ENCODE data around the gene C3. TPM values are rescaled to one million over a fixed set of nuclear protein-coding genes. Genes with fewer than 3 reads are reported as not detected.
A peak's percentile ranks its signal among the peaks of the same experiment; 100 is the strongest.
"Not testable (repeated sequence)": the region's sequence is repeated elsewhere in the genome, so short reads cannot be mapped to it uniquely, and the experiment has no call there.

The C3 gene
- polyA plus RNA-seq, 1 donor (not counting 4 experiments of a cell fraction or from before 2014, with no cell fraction given): 10.7 TPM

GRCh38 chr19:6632747-6633455 is 87.5 kb downstream of the C3 start:
- H3K36me3 ChIP-seq (ENCODE audit: control insufficient read depth in 2 of 2, extremely low read depth in 1 of 2, insufficient read depth in 2 of 2, low read length in 2 of 2); H3K9me3 ChIP-seq (ENCODE audit: control insufficient read depth, low read depth, low read length); DNase-seq (ENCODE audit: low read depth, low spot score); H3K79me2 ChIP-seq (ENCODE audit: control insufficient read depth, insufficient read depth, low read length); H3K27ac ChIP-seq (ENCODE audit: control insufficient read depth, insufficient read depth, low read length); H2AFZ ChIP-seq (ENCODE audit: control insufficient read depth, low read length); H3K4me1 ChIP-seq (ENCODE audit: control insufficient read depth, extremely low read depth, insufficient read depth, low read length); H4K20me1 ChIP-seq (ENCODE audit: control insufficient read depth, extremely low read depth, insufficient read depth, low read length); H3K27me3 ChIP-seq (ENCODE audit: control insufficient read depth, extremely low read depth, insufficient read depth, low read length); H3K9ac ChIP-seq (ENCODE audit: control insufficient read depth, extremely low read depth, insufficient read depth, low read length); H3K4me3 ChIP-seq (ENCODE audit: control insufficient read depth in 2 of 3, extremely low read depth in 1 of 3, insufficient read depth in 2 of 3, low read depth in 1 of 3, low read length in 3 of 3); FAIRE-seq; H3K4me2 ChIP-seq (ENCODE audit: control insufficient read depth, extremely low read depth, insufficient read depth, low read depth, low read length); dilution Hi-C loops (cut with MboI; ENCODE audit: extremely low pct_ligation_motif_present, low sequenced_read_pairs); H3K9me1 ChIP-seq (ENCODE audit: control insufficient read depth, extremely low read depth, insufficient read depth, low read length): not testable (repeated sequence)
- TF ChIP-seq CTCF (optimal IDR thresholded peaks at IDR 0.05 in 1 of 3, IDR thresholded peaks at IDR 0.05 in 1 of 3, conservative IDR thresholded peaks at IDR 0.05 in 1 of 3; ENCODE audit: extremely low read depth in 1 of 3, insufficient read depth in 2 of 3, low read length in 3 of 3): peak; percentile 41 to 79 (median 59)

GRCh38 chr19:6632002-6632621 is 88.3 kb downstream of the C3 start:
- no peaks in the 10 kb centered on the region for H3K79me2 ChIP-seq (ENCODE audit: control insufficient read depth, insufficient read depth, low read length)
- no peaks in the 10 kb centered on the region for H3K4me1 ChIP-seq (ENCODE audit: control insufficient read depth, extremely low read depth, insufficient read depth, low read length)
- H3K9me3 ChIP-seq (ENCODE audit: control insufficient read depth, low read depth, low read length): no peaks in the 10 kb centered on the region
- peak; percentile 84 for FAIRE-seq
- H2AFZ ChIP-seq (ENCODE audit: control insufficient read depth, low read length): no peak overlapping the region
- no peak overlapping the region for H3K4me2 ChIP-seq (ENCODE audit: control insufficient read depth, extremely low read depth, insufficient read depth, low read depth, low read length)
- TF ChIP-seq CTCF (optimal IDR thresholded peaks at IDR 0.05 in 1 of 3, IDR thresholded peaks at IDR 0.05 in 1 of 3, conservative IDR thresholded peaks at IDR 0.05 in 1 of 3; ENCODE audit: extremely low read depth in 1 of 3, insufficient read depth in 2 of 3, low read length in 3 of 3) (peak; percentile 67 to 76 (median 75)), EZH2 (IDR thresholded peaks at IDR 0.05; ENCODE audit: low read length) (no peak)
- H3K27ac ChIP-seq (ENCODE audit: control insufficient read depth, insufficient read depth, low read length): no peak overlapping the region
- dilution Hi-C loops (cut with MboI; ENCODE audit: extremely low pct_ligation_motif_present, low sequenced_read_pairs): no loop called here
- no peaks in the 10 kb centered on the region for H3K27me3 ChIP-seq (ENCODE audit: control insufficient read depth, extremely low read depth, insufficient read depth, low read length)
- H3K9ac ChIP-seq (ENCODE audit: control insufficient read depth, extremely low read depth, insufficient read depth, low read length): no peak overlapping the region
- H4K20me1 ChIP-seq (ENCODE audit: control insufficient read depth, extremely low read depth, insufficient read depth, low read length): no peaks in the 10 kb centered on the region
- DNase-seq (ENCODE audit: low read depth, low spot score): no peak
- no peaks in the 10 kb centered on the region for H3K36me3 ChIP-seq (ENCODE audit: control insufficient read depth in 2 of 2, extremely low read depth in 1 of 2, insufficient read depth in 2 of 2, low read length in 2 of 2)
- H3K4me3 ChIP-seq (ENCODE audit: control insufficient read depth in 2 of 3, extremely low read depth in 1 of 3, insufficient read depth in 2 of 3, low read depth in 1 of 3, low read length in 3 of 3): no peak overlapping the region
- no peaks in the 10 kb centered on the region for H3K9me1 ChIP-seq (ENCODE audit: control insufficient read depth, extremely low read depth, insufficient read depth, low read length)

Other genes with a start within 250 kb of the C3 start
- 0.09 to 0.13 TPM in 2 of 3 replicates, not detected in the other for gene DENND1C, start 238.9 kb downstream of the C3 start, polyA plus RNA-seq
- gene TUBB4A, start 218.3 kb downstream of the C3 start, polyA plus RNA-seq: not detected in 3 replicates
- gene TNFSF9, start 189.6 kb downstream of the C3 start, polyA plus RNA-seq: 11.1 to 12.8 TPM (median 12.3 TPM) in 3 replicates
- 0.22 to 0.53 TPM (median 0.30 TPM) in 3 replicates for gene CD70, start 129.5 kb downstream of the C3 start, polyA plus RNA-seq
- gene TNFSF14, start 50.5 kb downstream of the C3 start, polyA plus RNA-seq: 0.01 TPM in 1 of 3 replicates, not detected in the others
- 57.7 to 89.8 TPM (median 62.9 TPM) in 3 replicates for gene GPR108, start 16.9 kb upstream of the C3 start, polyA plus RNA-seq
- 34.8 to 43.8 TPM (median 36.2 TPM) in 3 replicates for gene TRIP10, start 19.0 kb upstream of the C3 start, polyA plus RNA-seq
- gene SH2D3A, start 46.8 kb upstream of the C3 start, polyA plus RNA-seq: 24.9 to 28.9 TPM (median 28.2 TPM) in 3 replicates
- 0.42 to 0.61 TPM (median 0.50 TPM) in 3 replicates for gene VAV1, start 52.1 kb upstream of the C3 start, polyA plus RNA-seq
- gene ADGRE1, start 166.9 kb upstream of the C3 start, polyA plus RNA-seq: 0.04 TPM in 1 of 3 replicates, not detected in the others

Measured in keratinocyte (primary cell).